ENCODE results near the gene DNAJC30.

The DNAJC30 gene

DNA sequence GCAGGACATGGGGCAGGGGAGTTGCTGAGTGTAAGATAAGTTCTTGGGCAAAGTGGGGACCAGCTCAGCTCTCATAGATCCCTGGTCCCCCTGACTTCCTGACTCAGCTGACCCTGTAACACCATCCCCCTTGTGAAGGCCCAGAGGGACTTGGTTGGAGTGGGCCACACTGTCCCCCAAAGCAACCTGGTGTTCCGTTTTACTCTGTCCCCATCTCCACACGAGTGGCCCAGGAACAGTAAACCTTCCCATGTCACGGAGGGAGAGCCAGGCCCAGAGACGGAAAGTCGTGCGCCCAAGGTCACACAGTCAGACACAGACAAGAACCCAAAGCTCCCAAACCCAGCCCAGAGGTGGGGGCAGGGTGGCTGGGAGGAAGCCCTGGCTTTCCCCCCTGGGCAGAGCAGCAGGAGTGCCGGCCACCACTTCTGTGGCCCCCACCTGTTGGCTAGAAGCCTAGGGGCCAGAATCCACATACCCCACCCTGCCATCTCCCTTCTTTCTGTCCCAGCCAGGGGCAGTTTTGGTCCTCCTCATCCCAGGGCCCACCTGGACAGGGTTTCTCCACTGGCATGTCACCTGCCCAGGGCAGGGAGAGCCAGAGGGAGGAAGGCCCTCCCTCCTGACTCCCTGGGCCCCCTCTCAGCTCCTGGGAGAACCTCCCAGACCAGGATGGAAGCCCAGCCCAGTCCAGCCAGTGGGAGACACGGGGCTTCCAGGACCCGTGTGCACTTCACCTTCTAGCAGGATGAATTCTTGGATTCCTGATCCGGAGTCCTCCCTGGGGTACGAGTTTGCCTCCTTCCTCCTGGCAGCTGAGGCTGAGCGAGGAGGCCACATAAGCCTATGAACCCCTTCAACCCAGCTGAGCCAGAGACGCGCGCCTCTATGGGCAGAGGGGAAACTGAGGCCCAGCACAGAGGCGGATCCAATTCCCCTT lies 36.2 kb downstream of the DNAJC30 start:
- Histone ChIP-seq H3K4me2 (ENCODE audit: insufficient read depth, low read length, poor library complexity, severe bottlenecking) (peak overlapping the region; percentile 97), H3K27me3 (ENCODE audit: control insufficient read depth in 3 of 3, insufficient read depth in 3 of 3, low read depth in 1 of 3, low read length in 3 of 3) (peaks cover 5 to 67% (median 31%) of the 10 kb centered on the region in 3 experiments), H2BK5ac (ENCODE audit: low read length) (no peak overlapping the region), H3K9me3 (replicated peaks in 1 of 2; ENCODE audit: control insufficient read depth in 2 of 2, insufficient read depth in 1 of 2, low read depth in 1 of 2, low read length in 2 of 2) (no peaks in the 10 kb centered on the region), H2BK15ac (ENCODE audit: low read length) (no peak overlapping the region), H3K23ac (ENCODE audit: low read depth, low read length, poor library complexity) (peak overlapping the region; percentile 57), H3K36me3 (replicated peaks in 1 of 2; ENCODE audit: control insufficient read depth in 2 of 2, insufficient read depth in 2 of 2, low read length in 2 of 2) (no peaks in the 10 kb centered on the region), H2BK12ac (ENCODE audit: low read length) (no peak overlapping the region), H2AK5ac (ENCODE audit: low read depth, low read length) (peak overlapping the region; percentile 10), H3K27ac (replicated peaks; ENCODE audit: low read length) (no peak overlapping the region), H3K4ac (ENCODE audit: low read length) (no peak overlapping the region), H2AFZ (ENCODE audit: low read length) (peak overlapping the region; percentile 95), H2BK120ac (ENCODE audit: low read depth, low read length) (peak overlapping the region; percentile 1), H3K4me1 (ENCODE audit: control insufficient read depth in 2 of 2, insufficient read depth in 1 of 2, low read depth in 1 of 2, low read length in 2 of 2) (peaks cover 0 to 2% of the 10 kb centered on the region in 2 donors), H3K18ac (ENCODE audit: low read length) (peak overlapping the region; percentile 78), H3K4me3 (ENCODE audit: low read length in 2 of 2) (no peak overlapping the region), H4K91ac (ENCODE audit: low read depth, low read length, poor library complexity) (no peak overlapping the region), H3K79me1 (ENCODE audit: low read depth, low read length) (no peaks in the 10 kb centered on the region), H3K14ac (ENCODE audit: low read length) (no peak overlapping the region), H4K8ac (ENCODE audit: low read depth, low read length) (no peak overlapping the region), H3K9ac (ENCODE audit: low read depth, low read length, poor library complexity) (no peak overlapping the region)
- DNase-seq (ENCODE audit: low spot score): no peak
- no CpG with 5 or more reads among the region's 16 CpGs for WGBS, 2 donors (ENCODE audit: extremely low coverage in 2 of 2, insufficient read length in 2 of 2, insufficient replicate concordance in 1 of 2)

DNA sequence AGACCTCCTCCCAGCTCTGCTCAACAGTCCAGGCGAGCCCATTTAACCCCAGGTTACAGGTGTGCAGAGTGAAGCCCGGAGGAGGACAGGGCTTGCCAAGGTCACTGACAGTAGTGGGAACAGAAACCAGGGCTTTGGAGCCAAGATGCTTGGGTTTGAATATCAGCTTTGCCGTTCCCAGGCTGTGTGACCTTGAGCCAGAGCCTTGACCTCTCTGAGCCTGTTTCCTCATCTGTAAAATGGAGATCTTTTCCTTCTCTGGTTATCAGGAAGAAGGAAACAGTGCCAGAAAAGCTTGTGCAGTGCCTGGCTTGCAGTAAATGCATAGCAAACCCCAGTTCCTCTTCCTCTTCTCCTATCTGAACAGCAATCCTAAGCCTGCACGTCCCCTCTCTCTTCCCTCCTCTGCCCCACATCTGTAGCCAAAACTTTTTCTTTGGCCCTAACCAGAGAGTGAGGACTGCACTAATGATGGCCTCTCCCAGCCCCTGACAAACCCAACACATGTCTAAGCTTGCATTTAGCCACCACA lies 37.5 kb downstream of the DNAJC30 start:
- no peak overlapping the region for H4K8ac ChIP-seq (ENCODE audit: low read depth, low read length)
- DNase-seq (ENCODE audit: low spot score): no peak
- WGBS, 2 donors (ENCODE audit: extremely low coverage in 2 of 2, insufficient read length in 2 of 2, insufficient replicate concordance in 1 of 2): no CpG with 5 or more reads among the region's 4 CpGs
- H3K4me1 ChIP-seq (ENCODE audit: control insufficient read depth in 2 of 2, insufficient read depth in 1 of 2, low read depth in 1 of 2, low read length in 2 of 2): peaks cover 0 to 2% of the 10 kb centered on the region in 2 donors
- no peak overlapping the region for H3K18ac ChIP-seq (ENCODE audit: low read length)
- H3K4me3 ChIP-seq (ENCODE audit: low read length in 2 of 2): no peak overlapping the region
- no peak overlapping the region for H3K27ac ChIP-seq (replicated peaks; ENCODE audit: low read length)
- no peaks in the 10 kb centered on the region for H3K36me3 ChIP-seq (replicated peaks in 1 of 2; ENCODE audit: control insufficient read depth in 2 of 2, insufficient read depth in 2 of 2, low read length in 2 of 2)
- no peak overlapping the region for H3K14ac ChIP-seq (ENCODE audit: low read length)
- peaks cover 5 to 61% (median 33%) of the 10 kb centered on the region in 3 experiments for H3K27me3 ChIP-seq (ENCODE audit: control insufficient read depth in 3 of 3, insufficient read depth in 3 of 3, low read depth in 1 of 3, low read length in 3 of 3)
- no peak overlapping the region for H3K9ac ChIP-seq (ENCODE audit: low read depth, low read length, poor library complexity)
- H2BK15ac ChIP-seq (ENCODE audit: low read length): no peak overlapping the region
- H2BK120ac ChIP-seq (ENCODE audit: low read depth, low read length): no peak overlapping the region
- no peak overlapping the region for H2BK12ac ChIP-seq (ENCODE audit: low read length)
- no peaks in the 10 kb centered on the region for H3K79me1 ChIP-seq (ENCODE audit: low read depth, low read length)
- H3K9me3 ChIP-seq (replicated peaks in 1 of 2; ENCODE audit: control insufficient read depth in 2 of 2, insufficient read depth in 1 of 2, low read depth in 1 of 2, low read length in 2 of 2): peaks cover 0 to 3% of the 10 kb centered on the region in 2 donors
- no peak overlapping the region for H4K91ac ChIP-seq (ENCODE audit: low read depth, low read length, poor library complexity)
- no peak overlapping the region for H3K4ac ChIP-seq (ENCODE audit: low read length)
- H3K23ac ChIP-seq (ENCODE audit: low read depth, low read length, poor library complexity): no peak overlapping the region
- no peak overlapping the region for H3K4me2 ChIP-seq (ENCODE audit: insufficient read depth, low read length, poor library complexity, severe bottlenecking)
- H2BK5ac ChIP-seq (ENCODE audit: low read length): no peak overlapping the region
- no peak overlapping the region for H2AK5ac ChIP-seq (ENCODE audit: low read depth, low read length)
- no peak overlapping the region for H2AFZ ChIP-seq (ENCODE audit: low read length)

DNA sequence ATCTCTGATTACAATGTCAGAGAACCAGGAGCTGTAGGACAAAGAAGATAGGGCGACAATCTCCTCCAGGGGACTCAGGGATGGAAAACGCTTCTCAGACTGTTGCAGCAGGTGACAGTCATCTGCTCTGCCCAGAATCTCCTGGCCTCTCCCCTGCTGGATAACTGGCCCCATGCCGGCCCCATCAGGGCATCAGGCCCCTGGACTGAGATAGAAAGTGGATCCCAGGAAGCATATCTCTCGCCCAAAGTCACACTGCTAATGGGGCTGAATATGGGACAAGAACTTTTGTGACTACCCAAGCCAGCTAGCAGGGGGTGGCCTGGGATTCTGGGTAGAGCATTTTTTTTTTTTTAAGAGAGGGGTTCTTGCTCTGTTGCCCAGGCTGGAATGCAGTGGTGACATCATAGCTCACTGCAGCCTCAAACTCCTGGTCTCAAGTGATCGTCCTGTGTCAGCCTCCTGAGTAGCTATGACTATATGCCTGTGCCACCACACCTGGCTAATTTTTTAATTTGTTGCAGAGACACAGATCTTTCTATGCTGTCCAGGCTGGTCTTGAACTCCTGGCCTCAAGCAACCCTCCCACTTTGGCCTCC lies 38.5 kb downstream of the DNAJC30 start:
- no peak for DNase-seq (ENCODE audit: low spot score)
- H3K4me1 ChIP-seq (ENCODE audit: control insufficient read depth in 2 of 2, insufficient read depth in 1 of 2, low read depth in 1 of 2, low read length in 2 of 2): peaks cover 0 to 2% of the 10 kb centered on the region in 2 donors
- no peak overlapping the region for H3K23ac ChIP-seq (ENCODE audit: low read depth, low read length, poor library complexity)
- H3K9ac ChIP-seq (ENCODE audit: low read depth, low read length, poor library complexity): no peak overlapping the region
- H3K4me2 ChIP-seq (ENCODE audit: insufficient read depth, low read length, poor library complexity, severe bottlenecking): no peak overlapping the region
- no peak overlapping the region for H3K4ac ChIP-seq (ENCODE audit: low read length)
- no peak overlapping the region for H3K14ac ChIP-seq (ENCODE audit: low read length)
- H3K36me3 ChIP-seq (replicated peaks in 1 of 2; ENCODE audit: control insufficient read depth in 2 of 2, insufficient read depth in 2 of 2, low read length in 2 of 2): no peaks in the 10 kb centered on the region
- peaks cover 0 to 3% of the 10 kb centered on the region in 2 donors for H3K9me3 ChIP-seq (replicated peaks in 1 of 2; ENCODE audit: control insufficient read depth in 2 of 2, insufficient read depth in 1 of 2, low read depth in 1 of 2, low read length in 2 of 2)
- no peak overlapping the region for H3K27ac ChIP-seq (replicated peaks; ENCODE audit: low read length)
- no peak overlapping the region for H3K4me3 ChIP-seq (ENCODE audit: low read length in 2 of 2)
- H3K18ac ChIP-seq (ENCODE audit: low read length): no peak overlapping the region
- no peaks in the 10 kb centered on the region for H3K79me1 ChIP-seq (ENCODE audit: low read depth, low read length)
- no peak overlapping the region for H2BK120ac ChIP-seq (ENCODE audit: low read depth, low read length)
- no peak overlapping the region for H2AFZ ChIP-seq (ENCODE audit: low read length)
- WGBS, 2 donors (ENCODE audit: extremely low coverage in 2 of 2, insufficient read length in 2 of 2, insufficient replicate concordance in 1 of 2): no CpG with 5 or more reads among the region's 5 CpGs
- peaks cover 5 to 53% (median 31%) of the 10 kb centered on the region in 3 experiments for H3K27me3 ChIP-seq (ENCODE audit: control insufficient read depth in 3 of 3, insufficient read depth in 3 of 3, low read depth in 1 of 3, low read length in 3 of 3)
- no peak overlapping the region for H4K91ac ChIP-seq (ENCODE audit: low read depth, low read length, poor library complexity)
- H2AK5ac ChIP-seq (ENCODE audit: low read depth, low read length): no peak overlapping the region
- H2BK12ac ChIP-seq (ENCODE audit: low read length): no peak overlapping the region
- H4K8ac ChIP-seq (ENCODE audit: low read depth, low read length): no peak overlapping the region
- no peak overlapping the region for H2BK15ac ChIP-seq (ENCODE audit: low read length)
- no peak overlapping the region for H2BK5ac ChIP-seq (ENCODE audit: low read length)

DNA sequence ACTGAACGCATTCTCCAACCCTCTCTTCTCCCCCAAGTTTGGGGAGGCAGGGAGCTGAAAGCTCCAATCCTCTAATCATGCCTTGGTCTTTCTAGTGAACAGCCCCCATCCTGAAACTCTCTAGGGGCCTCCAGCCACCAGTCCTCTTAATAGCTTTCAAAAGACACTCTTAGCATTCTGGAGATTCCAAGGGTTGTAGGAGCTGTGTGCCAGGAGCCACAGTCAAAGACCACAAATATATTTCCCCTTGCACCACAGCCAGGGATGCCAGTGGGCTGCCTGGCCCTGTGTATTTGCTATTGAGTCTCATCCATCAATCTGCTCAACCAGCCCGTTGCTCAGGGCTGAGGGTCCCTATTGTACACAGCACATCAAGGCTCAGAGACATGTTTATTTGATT lies 40.4 kb downstream of the DNAJC30 start:
- H2BK12ac ChIP-seq (ENCODE audit: low read length): no peak overlapping the region
- no peaks in the 10 kb centered on the region for H3K36me3 ChIP-seq (replicated peaks in 1 of 2; ENCODE audit: control insufficient read depth in 2 of 2, insufficient read depth in 2 of 2, low read length in 2 of 2)
- no peak overlapping the region for H3K14ac ChIP-seq (ENCODE audit: low read length)
- H2BK5ac ChIP-seq (ENCODE audit: low read length): no peak overlapping the region
- H3K9ac ChIP-seq (ENCODE audit: low read depth, low read length, poor library complexity): no peak overlapping the region
- peaks cover 0 to 3% of the 10 kb centered on the region in 2 donors for H3K9me3 ChIP-seq (replicated peaks in 1 of 2; ENCODE audit: control insufficient read depth in 2 of 2, insufficient read depth in 1 of 2, low read depth in 1 of 2, low read length in 2 of 2)
- no peak overlapping the region for H3K4me3 ChIP-seq (ENCODE audit: low read length in 2 of 2)
- H2AK5ac ChIP-seq (ENCODE audit: low read depth, low read length): no peak overlapping the region
- no peak overlapping the region for H3K4ac ChIP-seq (ENCODE audit: low read length)
- DNase-seq (ENCODE audit: low spot score): no peak
- no peak overlapping the region for H3K23ac ChIP-seq (ENCODE audit: low read depth, low read length, poor library complexity)
- H2BK120ac ChIP-seq (ENCODE audit: low read depth, low read length): no peak overlapping the region
- no peak overlapping the region for H2BK15ac ChIP-seq (ENCODE audit: low read length)
- H4K8ac ChIP-seq (ENCODE audit: low read depth, low read length): no peak overlapping the region
- WGBS, 2 donors (ENCODE audit: extremely low coverage in 2 of 2, insufficient read length in 2 of 2, insufficient replicate concordance in 1 of 2): no CpG with 5 or more reads among the region's 2 CpGs
- no peak overlapping the region for H2AFZ ChIP-seq (ENCODE audit: low read length)
- H3K18ac ChIP-seq (ENCODE audit: low read length): no peak overlapping the region
- no peak overlapping the region for H4K91ac ChIP-seq (ENCODE audit: low read depth, low read length, poor library complexity)
- H3K4me2 ChIP-seq (ENCODE audit: insufficient read depth, low read length, poor library complexity, severe bottlenecking): no peak overlapping the region
- H3K79me1 ChIP-seq (ENCODE audit: low read depth, low read length): no peaks in the 10 kb centered on the region
- peaks cover 3 to 35% (median 14%) of the 10 kb centered on the region in 3 experiments for H3K27me3 ChIP-seq (ENCODE audit: control insufficient read depth in 3 of 3, insufficient read depth in 3 of 3, low read depth in 1 of 3, low read length in 3 of 3)
- H3K27ac ChIP-seq (replicated peaks; ENCODE audit: low read length): no peak overlapping the region
- peaks cover 0 to 2% of the 10 kb centered on the region in 2 donors for H3K4me1 ChIP-seq (ENCODE audit: control insufficient read depth in 2 of 2, insufficient read depth in 1 of 2, low read depth in 1 of 2, low read length in 2 of 2)
